ENCODE results near the gene EEA1. TPM values are rescaled to one million over a fixed set of nuclear protein-coding genes. Genes with fewer than 3 reads are reported as not detected.

EEA1 gene
- total and polyA plus RNA-seq, 2 of the 8 experiments (the other 6 are each of a cell fraction or from before 2014, with no cell fraction given), result 1.0 to 18.8 TPM

Small RNA genes lying within 50 kb of the gene (small RNA-seq; reads per million reads assigned to genes)
- not detected for gene RNU6-1329P (ENCODE audit: insufficient read depth)

Other genes with a start within 250 kb of the EEA1 start
- not detected in 2 replicates for gene PLEKHG7, start 226.3 kb downstream of the EEA1 start, total RNA-seq (2021; fragmentation: NEBNext Ultra II Directional; extraction: Animal tissue kit (Norgen Biotek cat#: 25700))
- gene PLEKHG7, start 226.3 kb downstream of the EEA1 start, polyA plus RNA-seq (2011; rRNA removed), result not detected in 2 replicates

All from H1 (cell line).